NCI-H1694 treated with DMSO at 0.1 percent for 48 hours (cell line): ENCODE data around the gene RPAIN.

Experiments
- DNase-seq: peaks from one replicate; lab custom pipeline; 2025; lab: John Stamatoyannopoulos, UW

Gene RPAIN, protein sequence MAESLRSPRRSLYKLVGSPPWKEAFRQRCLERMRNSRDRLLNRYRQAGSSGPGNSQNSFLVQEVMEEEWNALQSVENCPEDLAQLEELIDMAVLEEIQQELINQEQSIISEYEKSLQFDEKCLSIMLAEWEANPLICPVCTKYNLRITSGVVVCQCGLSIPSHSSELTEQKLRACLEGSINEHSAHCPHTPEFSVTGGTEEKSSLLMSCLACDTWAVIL

DNA sequence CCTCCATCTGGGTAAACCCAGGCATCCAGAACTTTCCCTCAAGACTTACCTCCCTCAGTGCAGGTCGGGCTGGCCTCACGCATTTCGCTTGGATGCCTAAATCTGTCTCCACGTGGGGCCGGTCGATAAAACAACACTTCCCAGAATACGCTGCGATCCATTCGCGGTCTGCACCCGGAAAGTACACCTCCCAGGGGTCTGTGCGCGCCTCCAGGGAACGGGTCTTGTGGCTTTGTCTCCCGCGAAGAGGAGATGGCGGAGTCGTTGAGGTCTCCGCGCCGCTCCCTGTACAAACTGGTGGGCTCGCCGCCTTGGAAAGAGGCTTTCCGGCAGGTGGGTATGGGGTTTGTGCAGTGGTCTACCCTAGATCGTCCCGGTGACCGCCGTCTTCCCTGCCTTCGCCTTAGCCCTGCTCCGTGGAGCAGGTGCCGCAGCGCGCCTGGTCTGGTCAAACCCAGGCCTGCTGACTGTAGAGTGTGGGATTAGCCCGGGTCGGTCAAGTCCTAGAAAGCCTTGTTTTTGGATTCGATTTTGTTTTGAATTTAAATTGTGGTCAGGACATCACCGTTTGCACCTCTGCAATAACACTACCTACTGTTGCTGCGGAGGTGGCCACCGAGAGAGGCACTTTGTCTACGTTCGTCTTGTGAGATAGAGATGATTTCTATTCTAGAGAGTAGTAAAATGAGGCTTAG, at the start of gene RPAIN:
Gene RPAIN (plus strand): TSS at position 224 of the 695 bp plus-strand sequence. CDS start 29 bp downstream, at position 253.
- DNase-seq, result peak; percentile 96

DNA sequence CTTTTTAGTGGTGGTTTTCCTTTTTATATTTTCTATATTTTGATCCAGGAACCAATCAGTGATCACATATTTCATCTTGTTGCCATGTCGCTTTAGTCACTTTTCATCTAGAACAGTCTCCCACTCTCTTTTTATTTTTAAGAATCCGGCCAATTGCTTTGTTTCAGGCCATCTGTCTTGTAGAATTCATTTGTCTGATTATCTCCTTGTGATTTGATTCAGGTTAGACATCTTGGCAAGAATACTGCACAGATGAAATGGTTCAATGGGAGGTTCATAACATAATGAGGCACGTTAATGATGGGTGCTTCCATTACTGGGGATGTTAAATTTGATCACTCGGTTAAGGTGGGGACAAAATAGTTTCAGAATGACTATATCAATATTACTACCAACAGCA, 49.6 kb upstream of the RPAIN start:
- no peak for DNase-seq

GRCh38 chr17:5373112-5373511, 46.9 kb upstream of the RPAIN start:
- no peak for DNase-seq

- no peak for DNase-seq
These were observed 41.3 kb upstream of the RPAIN start for GRCh38 chr17:5378566-5379207.

DNA sequence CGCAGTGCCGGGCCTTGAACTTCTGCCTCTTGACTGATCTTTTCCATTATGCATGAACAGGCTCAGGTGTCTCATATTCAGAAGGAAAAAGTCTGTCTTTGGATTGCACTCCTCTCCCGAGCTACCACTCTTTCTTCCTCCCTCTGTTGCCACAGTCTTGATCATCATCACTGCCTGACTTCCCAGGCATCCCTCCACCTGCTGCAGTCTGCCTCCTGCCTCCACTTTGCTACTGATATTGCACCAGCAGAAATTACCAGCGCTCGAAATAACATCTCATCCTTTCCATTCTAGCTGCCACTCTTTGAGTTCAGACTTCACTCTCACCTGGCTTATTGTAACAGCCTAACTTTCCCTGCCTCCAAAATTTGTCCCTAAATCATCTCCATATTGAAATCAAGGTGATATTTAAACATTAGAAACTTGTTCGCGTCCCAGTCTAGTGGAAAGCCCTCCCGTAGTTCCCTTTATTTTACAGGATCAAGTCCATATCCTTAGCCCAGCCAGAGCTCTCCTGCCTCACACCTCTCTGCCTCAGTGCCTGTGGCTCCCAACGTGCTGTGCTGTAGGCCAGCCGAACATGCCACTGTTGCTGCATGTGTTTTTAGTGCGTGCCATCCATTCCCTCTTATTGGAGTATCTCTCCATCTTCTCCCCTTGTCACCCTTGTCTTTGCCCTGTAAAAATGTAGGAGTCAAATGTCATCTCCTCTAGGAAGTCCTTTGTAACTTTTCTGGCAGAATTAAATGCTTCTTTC, 40.5 kb upstream of the RPAIN start:
- DNase-seq, result no peak

GRCh38 chr17:5380491-5381135, 39.4 kb upstream of the RPAIN start:
- no peak for DNase-seq

DNA sequence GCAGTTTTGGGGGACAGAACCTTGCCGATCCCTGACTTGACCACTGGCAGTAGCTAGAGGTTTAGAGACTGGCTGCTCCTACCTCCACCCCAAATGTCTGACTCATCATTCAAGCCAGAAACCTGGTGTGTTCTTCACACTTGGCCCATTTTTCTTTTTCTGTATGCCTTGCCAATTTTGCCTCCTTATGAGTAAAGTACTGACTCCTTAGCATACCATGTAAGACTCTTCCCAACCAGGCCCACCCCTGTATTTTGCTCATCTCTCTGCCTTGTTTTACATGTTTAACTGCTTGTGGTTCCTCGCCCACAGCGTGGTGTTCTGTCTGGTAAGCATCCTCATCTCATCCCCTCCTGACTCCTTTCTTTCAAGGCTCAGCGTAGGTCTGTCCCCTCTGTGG, 38.4 kb upstream of the RPAIN start:
- DNase-seq, result no peak

GRCh38 chr17:5391678-5392077, 28.3 kb upstream of the RPAIN start:
- no peak for DNase-seq

GRCh38 chr17:5396612-5397011, 23.4 kb upstream of the RPAIN start:
- DNase-seq, result no peak

DNA sequence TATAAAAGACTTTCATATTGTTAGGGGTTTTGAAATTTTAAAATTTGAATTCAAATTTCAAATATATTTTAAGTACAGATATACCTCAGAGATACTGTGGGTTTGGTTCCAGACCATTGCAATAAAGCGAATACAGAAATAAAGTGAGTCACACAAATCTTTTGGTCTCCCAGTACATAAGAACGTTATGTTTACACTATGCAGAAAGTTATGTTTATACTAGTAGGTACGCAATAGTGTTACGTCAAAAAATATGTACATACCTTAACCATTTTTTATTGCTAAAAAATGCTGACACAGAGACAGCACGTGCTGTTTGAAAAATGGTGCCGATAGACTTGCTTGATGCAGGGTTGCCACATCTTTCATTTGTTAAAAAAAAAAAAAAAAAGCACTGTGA, 20.2 kb upstream of the RPAIN start:
- no peak for DNase-seq

- no peak for DNase-seq
These were observed 14.6 kb upstream of the RPAIN start for GRCh38 chr17:5405400-5405799.

GRCh38 chr17:5408186-5408585, 11.8 kb upstream of the RPAIN start:
- no peak for DNase-seq

GRCh38 chr17:5410594-5411272, 9.2 kb upstream of the RPAIN start:
- no peak for DNase-seq

GRCh38 chr17:5413682-5414081, 6.3 kb upstream of the RPAIN start:
- no peak for DNase-seq

- DNase-seq, result no peak
These were observed 3.1 kb upstream of the RPAIN start for GRCh38 chr17:5416901-5417300.

DNA sequence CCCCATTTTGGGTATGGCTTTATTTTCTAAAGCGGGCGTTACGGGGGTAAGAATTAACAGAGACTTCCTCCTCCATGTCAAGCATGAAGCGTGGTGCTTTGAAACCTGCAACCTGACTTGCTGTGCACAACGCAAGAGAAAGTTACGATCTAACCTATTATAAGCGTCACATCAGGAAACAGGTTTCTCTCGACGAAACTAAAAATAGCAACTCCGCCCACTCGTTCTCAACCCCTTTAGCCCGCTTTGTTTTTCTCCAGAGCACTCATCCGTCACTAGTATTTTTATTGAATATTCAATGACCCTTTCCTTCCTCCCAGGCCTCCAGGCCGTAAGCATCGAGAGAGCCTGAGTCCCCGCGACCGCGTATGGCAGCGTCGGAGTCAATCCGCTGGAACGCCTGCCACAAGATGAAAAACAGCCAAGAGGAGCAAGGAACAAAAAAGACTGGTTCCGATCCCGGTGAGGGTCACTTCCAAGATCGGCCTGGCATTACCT, 1.1 kb upstream of the RPAIN start:
- peak; percentile 25 for DNase-seq

DNA sequence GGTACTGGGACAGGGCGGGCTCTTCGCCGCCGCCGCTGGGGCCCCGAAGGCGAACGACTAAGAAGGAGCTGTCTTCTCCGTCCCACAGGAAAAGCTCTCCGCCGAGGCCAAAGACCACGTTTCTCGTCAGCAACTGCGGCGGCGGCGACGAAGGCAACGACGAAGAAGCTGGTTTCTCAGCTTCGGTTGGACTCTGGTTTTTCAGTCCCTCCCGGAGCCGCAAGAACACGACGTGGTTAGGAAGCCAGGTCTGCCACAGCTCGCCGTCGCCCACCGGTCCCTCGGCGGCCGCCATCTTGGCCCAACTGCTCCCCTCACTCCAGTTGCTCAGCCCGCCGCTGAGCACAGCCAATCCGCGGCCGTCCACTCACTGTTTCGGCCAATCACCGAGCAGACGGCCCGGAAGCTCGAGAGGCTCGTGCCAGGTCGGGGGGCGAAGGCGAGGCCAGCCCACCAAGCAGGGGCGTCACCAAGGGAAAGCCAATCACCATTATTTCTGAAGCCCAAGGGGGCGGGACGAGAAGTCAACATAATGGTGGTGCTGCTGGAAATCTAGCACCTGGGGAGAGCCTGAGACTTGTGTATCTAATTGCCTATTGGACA, 525 bp upstream of the RPAIN start, which contains the start of gene NUP88:
Gene NUP88 (minus strand): TSS at position 307 of the 603 bp plus-strand sequence. CDS start 12 bp downstream, at position 295.
- DNase-seq, result peak; percentile 98

- DNase-seq, result no peak
These were observed 2.5 kb downstream of the RPAIN start for GRCh38 chr17:5422505-5422904.

- DNase-seq, result no peak
These were observed 4.9 kb downstream of the RPAIN start for GRCh38 chr17:5424909-5425308.

DNA sequence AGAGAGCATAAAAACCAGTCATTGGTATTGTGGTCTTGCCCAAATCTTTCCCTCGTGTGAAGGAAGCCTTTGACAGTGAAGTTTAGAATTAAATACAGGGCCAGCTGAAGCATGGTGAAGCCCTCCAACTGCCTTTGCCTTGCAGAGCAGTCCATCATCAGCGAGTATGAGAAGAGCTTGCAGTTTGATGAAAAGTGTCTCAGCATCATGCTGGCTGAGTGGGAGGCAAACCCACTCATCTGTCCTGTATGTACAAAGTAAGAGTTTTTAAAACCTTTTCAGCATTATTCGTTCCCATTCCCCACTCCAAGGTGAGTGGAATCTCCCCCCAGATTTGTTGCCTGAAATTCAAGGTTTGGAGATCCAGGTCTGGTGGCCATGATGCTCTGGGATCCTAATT, 5.8 kb downstream of the RPAIN start:
- DNase-seq, result no peak
